ENCODE measurements around the gene PLA2G4E. TPM values are rescaled to one million over a fixed set of nuclear protein-coding genes. Genes with fewer than 3 reads are reported as not detected.
A peak's percentile ranks its signal among the peaks of the same experiment; 100 is the strongest.

PLA2G4E gene
- total RNA-seq, 1 experiment from 2014 or later: not detected

GRCh38 chr15:42037656-42038055 is 16.8 kb upstream of the PLA2G4E start:
- Histone ChIP-seq H3K9me3 (ENCODE audit: control insufficient read depth, insufficient read depth, low read depth, low read length) (no peaks in the 10 kb centered on the region), H3K27ac (ENCODE audit: low read length) (no peak overlapping the region), H3K4me3 (ENCODE audit: low read depth in 2 of 2, low read length in 2 of 2) (no peak overlapping the region), H3K4me1 (ENCODE audit: control insufficient read depth, insufficient read depth, low read length) (no peaks in the 10 kb centered on the region), H3K36me3 (ENCODE audit: control insufficient read depth, insufficient read depth, low read length) (no peaks in the 10 kb centered on the region), H3K27me3 (ENCODE audit: control insufficient read depth, insufficient read depth, low read length) (no peaks in the 10 kb centered on the region)
- DNase-seq (ENCODE audit: low read depth, low spot score): no peak
- intact Hi-C loops (cut with micrococcal nuclease; ENCODE audit: unreplicated experiment): no loop called here
- no peak for ATAC-seq
- TF ChIP-seq SIN3A (IDR thresholded peaks at IDR 0.05; ENCODE audit: borderline replicate concordance, insufficient read depth, low read depth, low read length) (no peak), REST (IDR thresholded peaks at IDR 0.05; ENCODE audit: insufficient read depth in 1 of 2, low read depth in 2 of 2, low read length in 1 of 2) (no peak), POLR2AphosphoS5 (IDR thresholded peaks at IDR 0.05; ENCODE audit: low read depth, low read length) (no peak), TCF7L2 (IDR thresholded peaks at IDR 0.05; ENCODE audit: low read depth, low read length) (no peak), CTCF (IDR thresholded peaks at IDR 0.05) (no peak)
- POLR2A ChIA-PET: no interaction called here
- BruUV-seq (replicated peaks): no TSS peak
- in situ Hi-C loops (cut with HindIII; ENCODE audit: low pct_unique_long_range_greater_than_20kb, low sequenced_read_pairs): no loop called here
- CTCF ChIA-PET: no interaction called here

GRCh38 chr15:42036966-42037365 is 16.1 kb upstream of the PLA2G4E start:
- no TSS peak for BruUV-seq (replicated peaks)
- ATAC-seq: peak; percentile 56; the same call in 1 of the 2 replicates
- TF ChIP-seq REST (IDR thresholded peaks at IDR 0.05; ENCODE audit: insufficient read depth in 1 of 2, low read depth in 2 of 2, low read length in 1 of 2) (no peak), SIN3A (IDR thresholded peaks at IDR 0.05; ENCODE audit: borderline replicate concordance, insufficient read depth, low read depth, low read length) (no peak), TCF7L2 (IDR thresholded peaks at IDR 0.05; ENCODE audit: low read depth, low read length) (no peak), POLR2AphosphoS5 (IDR thresholded peaks at IDR 0.05; ENCODE audit: low read depth, low read length) (no peak), CTCF (IDR thresholded peaks at IDR 0.05) (no peak)
- Histone ChIP-seq H3K4me3 (ENCODE audit: low read depth in 2 of 2, low read length in 2 of 2) (no peak overlapping the region), H3K4me1 (ENCODE audit: control insufficient read depth, insufficient read depth, low read length) (no peaks in the 10 kb centered on the region), H3K36me3 (ENCODE audit: control insufficient read depth, insufficient read depth, low read length) (no peaks in the 10 kb centered on the region), H3K27ac (ENCODE audit: low read length) (no peak overlapping the region), H3K9me3 (ENCODE audit: control insufficient read depth, insufficient read depth, low read depth, low read length) (no peaks in the 10 kb centered on the region), H3K27me3 (ENCODE audit: control insufficient read depth, insufficient read depth, low read length) (no peaks in the 10 kb centered on the region)
- intact Hi-C loops (cut with micrococcal nuclease; ENCODE audit: unreplicated experiment) (no loop called here), in situ Hi-C loops (cut with HindIII; ENCODE audit: low pct_unique_long_range_greater_than_20kb, low sequenced_read_pairs) (no loop called here)
- DNase-seq (ENCODE audit: low read depth, low spot score): no peak
- ChIA-PET POLR2A (no interaction called here), CTCF (no interaction called here)
